Measurements from ENCODE around the gene TMEM266.

Gene TMEM266

DNA sequence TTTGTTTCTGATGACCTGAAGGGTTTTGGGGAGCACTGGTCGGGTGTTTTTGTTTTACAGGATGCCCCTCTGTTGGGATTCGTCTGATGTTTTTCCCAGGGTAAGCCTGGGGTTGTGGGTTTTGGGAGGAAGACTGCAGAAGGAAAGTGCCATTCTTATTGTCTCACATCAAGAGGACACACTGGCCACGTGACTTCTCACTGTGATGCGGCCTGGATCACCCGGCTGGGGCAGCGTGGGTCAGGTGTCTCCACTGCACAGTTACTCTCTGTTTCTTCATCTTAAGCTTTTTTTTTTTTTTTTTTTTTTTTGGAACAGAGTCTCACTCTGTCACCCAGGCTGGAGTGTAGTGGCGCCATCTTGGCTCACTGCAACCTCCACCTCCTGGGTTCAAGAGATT, 120.5 kb downstream of the TMEM266 start:
- FAIRE-seq (no peak), DNase-seq (ENCODE audit: low spot score) (no peak)

DNA sequence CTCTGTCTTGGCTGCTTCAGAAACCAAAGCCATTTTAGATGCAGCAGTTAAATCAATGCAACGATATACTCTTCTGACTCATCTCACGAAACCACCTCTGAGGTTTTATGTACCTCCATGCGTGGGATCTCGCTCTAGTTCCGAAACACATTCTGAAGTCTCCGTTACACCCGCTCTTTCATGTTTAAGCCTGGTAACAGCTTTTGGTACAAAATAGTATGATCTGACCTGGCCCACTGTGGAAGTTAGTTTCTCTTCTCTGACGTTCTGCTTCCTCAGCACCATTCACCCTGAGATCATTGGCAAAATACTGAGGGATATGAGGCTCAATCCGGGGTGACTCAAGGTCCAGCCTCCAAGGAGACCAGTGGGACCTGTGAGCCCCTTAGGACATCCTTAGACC, 121.9 kb downstream of the TMEM266 start:
- no peak for FAIRE-seq
- DNase-seq (ENCODE audit: low spot score): no peak

GRCh38 chr15:76183930-76184649, 124.3 kb downstream of the TMEM266 start:
- no peak for DNase-seq (ENCODE audit: low spot score)
- no peak for FAIRE-seq

DNA sequence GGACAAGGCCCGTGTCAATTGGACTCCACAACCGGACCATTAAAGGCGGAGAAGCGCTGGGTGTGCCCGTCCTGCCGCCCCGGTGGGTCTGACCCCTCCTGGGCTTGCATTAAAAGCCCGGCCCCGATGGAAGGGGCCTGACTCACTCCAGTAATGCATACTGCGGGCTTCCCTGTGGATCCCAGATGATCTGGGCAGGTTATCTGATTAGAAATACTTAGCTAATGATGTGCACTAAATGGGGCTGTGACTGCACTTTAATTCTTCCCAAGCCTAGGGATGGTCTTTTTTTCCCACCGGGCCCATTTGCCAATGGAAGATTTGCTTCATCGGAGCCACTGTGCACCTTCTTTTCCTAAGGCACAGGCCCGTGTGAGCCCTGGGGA, 124.9 kb downstream of the TMEM266 start:
- no peak for FAIRE-seq

DNA sequence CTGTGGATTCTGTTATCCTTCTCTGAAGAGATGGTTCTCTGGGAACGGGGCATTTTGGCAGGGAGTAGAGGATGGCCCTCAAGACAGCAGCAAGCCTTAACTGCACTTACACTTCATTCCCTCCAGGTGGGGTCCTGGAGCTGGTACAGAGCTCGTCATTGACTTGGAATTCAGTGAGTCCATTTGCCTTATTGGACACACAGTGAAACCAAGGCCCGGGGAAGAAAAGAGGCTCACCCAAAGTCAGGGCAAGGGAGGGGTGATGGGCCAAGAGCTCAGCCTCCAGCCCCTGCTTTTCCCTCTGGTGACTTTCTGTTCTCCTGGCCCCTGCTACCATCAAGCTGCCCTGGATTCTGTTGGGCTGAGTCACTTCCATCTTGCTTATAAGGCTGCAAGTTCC, 125.9 kb downstream of the TMEM266 start:
- DNase-seq (ENCODE audit: low spot score): peak; percentile 82
- no peak for FAIRE-seq

More for the DNA sequence above, 124.9 kb downstream of the TMEM266 start:
- DNase-seq (ENCODE audit: low spot score): no peak

DNA sequence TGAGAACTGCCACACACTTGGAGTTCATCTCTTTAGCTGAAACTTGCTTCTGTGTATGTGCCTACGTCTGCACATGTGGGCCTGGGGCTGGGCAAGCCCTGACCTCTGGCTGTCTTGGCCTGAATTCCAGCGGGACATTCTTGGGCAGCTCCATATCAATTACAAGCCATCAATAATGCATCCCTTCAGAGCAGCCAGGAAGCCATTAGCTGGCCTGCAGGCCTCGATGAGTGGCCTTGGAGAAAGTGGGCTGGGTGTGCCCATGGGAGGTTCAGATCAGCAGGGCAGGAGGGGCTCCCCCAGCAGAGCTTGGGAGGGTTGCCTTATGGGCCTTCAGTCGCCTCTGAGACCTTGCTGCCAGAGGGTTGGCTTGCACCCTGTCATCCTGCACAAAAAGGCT, 127.4 kb downstream of the TMEM266 start:
- DNase-seq (ENCODE audit: low spot score): no peak
- no peak for FAIRE-seq

GRCh38 chr15:76189106-76189505, 129.3 kb downstream of the TMEM266 start:
- DNase-seq (ENCODE audit: low spot score): no peak
- FAIRE-seq: no peak

DNA sequence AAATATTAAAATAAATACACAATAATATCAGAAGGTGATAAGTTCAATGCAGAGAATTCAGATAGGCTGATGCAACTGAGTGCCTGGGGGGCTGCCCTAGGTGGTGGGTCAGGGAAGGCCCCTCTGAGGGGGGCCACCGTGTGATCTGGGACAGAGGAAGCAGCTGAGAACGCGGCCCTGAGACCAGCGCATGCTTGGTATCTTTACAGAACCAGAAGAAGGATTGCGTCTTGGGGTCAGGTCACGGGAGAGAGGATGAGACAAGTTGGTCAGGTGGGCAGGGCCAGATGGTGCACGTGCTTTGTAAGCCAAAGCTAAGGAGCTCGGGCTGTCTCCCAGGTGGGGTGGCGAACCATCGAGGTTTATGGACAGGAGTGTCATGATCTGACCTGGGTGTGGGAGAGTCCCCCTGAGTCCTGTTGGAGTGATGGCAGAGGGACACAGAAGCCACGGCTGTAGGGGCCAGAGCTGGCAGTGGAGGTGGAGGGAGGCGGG, 130.3 kb downstream of the TMEM266 start:
- FAIRE-seq: no peak
- DNase-seq (ENCODE audit: low spot score): no peak

- peak; percentile 92 for DNase-seq (ENCODE audit: low spot score)
- FAIRE-seq: peak; percentile 9
Measured at GRCh38 chr15:76190751-76191538, 131.2 kb downstream of the TMEM266 start.

GRCh38 chr15:76191539-76192244, 131.9 kb downstream of the TMEM266 start:
- FAIRE-seq: no peak

DNA sequence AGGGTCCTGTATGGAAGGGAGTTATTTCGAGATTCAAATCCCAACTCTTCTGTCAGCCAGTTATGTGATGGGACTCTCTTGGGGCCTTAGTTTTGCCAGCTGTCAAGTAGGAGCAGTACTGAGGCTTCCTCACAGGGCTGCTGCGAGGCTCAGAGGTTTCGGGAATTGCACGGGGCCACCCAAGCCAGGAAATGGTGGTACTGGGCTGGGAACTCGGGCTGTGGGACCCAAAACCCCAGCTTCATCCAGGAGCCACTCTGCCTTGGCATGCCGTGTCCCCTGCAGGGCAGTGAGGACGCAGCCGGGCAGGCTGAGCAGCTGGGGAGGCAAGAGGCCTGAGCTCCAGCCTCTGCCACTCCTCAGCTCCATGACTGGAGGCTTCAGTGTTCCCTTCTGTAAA, 132.9 kb downstream of the TMEM266 start:
- DNase-seq (ENCODE audit: low spot score) (no peak), FAIRE-seq (no peak)

More at GRCh38 chr15:76191539-76192244, 131.9 kb downstream of the TMEM266 start:
- DNase-seq (ENCODE audit: low spot score): no peak

GRCh38 chr15:76193934-76194333, 134.1 kb downstream of the TMEM266 start:
- DNase-seq (ENCODE audit: low spot score): no peak
- FAIRE-seq: no peak

DNA sequence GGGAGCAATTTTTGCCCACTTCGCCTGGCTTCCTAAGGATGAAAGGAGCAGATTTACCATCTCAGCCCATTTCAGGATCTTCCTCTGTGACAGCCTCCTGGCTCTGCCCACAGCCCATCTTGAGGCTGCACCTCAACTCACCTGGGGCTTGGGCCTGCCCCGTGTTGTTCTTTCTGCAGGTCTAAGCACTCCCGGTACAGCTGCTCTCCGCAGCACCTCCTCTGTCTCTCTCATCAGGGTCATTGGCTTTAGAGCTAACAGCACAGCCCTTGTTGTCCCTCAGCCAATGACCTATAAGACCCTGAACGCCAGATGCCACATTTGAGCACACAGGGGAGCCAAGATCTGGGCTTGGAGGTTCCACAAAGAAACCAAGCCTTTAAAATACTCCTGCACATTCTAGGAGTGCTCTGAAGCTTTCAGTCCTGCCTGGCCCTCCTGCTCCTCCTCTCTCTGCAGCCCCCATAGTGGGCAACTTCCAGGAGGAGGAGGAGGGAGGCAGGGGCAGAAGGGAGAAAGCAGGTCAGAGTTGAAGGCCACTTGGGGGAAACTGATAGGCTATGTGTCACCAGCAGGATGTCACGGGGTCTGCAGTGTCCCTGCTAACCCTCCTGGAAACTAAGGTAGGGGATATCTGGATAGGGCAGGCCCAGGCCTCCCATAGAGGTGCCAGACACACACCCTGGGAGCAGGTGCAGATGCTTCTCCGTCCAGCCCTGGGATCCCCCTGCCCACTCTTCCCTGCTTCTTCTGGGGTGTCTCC, 135.9 kb downstream of the TMEM266 start:
- no peak for DNase-seq (ENCODE audit: low spot score)
- no peak for FAIRE-seq

DNA sequence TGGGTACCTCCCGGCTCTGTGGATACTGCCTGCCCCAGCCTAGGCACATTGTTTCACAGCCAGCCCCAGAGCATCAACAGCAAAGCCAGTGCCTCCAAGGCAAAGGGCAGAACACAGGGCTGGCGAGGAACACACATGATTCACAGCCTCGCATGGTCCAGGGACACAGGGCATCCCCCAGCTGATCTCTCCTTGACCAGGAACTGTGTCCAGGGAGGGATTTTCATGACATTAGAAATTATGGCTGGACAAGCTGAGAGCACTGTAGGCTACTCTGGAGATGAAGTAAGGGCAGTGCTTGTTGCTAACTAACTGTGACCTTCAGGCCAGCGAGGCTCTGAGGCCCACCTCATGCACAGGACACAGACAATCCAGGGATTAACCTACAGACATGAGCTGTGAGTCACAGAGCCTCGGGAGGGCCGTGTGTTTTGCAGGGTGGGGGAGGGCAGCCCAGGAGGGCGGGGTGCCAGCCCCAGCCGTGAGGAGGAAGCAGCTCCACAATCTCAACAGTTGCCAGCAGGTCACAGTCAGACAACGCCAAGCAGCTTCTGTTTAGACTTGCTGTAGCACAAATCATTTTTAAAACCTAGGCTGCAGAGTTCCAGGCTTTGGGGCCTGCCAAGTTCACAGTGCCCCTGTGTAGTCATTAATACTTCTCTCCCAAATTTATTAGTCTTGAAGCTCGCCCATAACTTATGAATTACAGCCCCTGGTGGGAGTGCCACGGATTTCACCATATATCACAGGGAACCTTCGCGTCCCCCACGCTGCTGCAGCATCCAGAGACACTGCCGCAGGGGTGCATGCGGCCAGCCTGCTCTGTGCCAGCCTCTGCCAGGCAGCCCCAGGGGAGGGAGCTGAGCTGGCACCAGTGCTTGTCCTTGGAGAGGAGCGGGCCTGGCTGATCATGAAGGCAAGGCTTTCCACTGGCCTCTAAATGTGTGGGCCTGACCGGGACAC, 136.8 kb downstream of the TMEM266 start:
- FAIRE-seq: peak; percentile 89
- DNase-seq (ENCODE audit: low spot score): peak; percentile 92

- FAIRE-seq: no peak
- DNase-seq (ENCODE audit: low spot score): no peak
Measured at GRCh38 chr15:76197703-76198455, 138.1 kb downstream of the TMEM266 start.

DNA sequence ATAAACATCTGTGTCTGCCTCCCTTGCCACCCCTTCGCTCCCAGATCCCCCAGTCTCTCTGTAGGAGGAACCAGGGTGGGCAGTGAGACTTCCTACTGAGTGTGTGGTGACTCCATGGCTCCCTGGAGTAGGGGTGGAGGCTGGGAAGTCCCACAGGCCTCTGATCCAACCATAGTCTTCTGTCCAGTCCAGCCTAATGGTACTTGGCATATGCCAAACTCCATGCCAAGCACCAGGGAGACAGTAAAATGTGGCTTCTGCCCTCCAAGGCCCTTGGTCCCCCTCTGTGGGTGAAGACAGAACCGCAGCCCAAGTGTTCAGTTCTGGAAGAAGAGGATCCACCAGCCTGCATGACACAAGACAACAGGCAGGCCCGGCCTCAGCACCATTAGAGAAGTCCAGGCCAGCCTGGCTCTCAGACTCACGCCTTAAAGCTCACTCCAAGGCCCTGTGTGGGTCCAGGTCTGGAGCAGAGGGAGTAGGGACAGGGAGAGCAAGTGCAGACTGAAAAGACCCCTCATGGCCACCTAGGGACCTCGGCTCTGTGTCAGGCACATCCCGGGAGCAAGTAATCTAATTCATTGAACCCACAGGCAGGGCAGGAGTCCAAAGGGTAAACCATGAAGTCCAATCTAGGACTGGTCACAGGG, 138.8 kb downstream of the TMEM266 start:
- peak; percentile 50 for FAIRE-seq
- DNase-seq (ENCODE audit: low spot score): no peak

DNA sequence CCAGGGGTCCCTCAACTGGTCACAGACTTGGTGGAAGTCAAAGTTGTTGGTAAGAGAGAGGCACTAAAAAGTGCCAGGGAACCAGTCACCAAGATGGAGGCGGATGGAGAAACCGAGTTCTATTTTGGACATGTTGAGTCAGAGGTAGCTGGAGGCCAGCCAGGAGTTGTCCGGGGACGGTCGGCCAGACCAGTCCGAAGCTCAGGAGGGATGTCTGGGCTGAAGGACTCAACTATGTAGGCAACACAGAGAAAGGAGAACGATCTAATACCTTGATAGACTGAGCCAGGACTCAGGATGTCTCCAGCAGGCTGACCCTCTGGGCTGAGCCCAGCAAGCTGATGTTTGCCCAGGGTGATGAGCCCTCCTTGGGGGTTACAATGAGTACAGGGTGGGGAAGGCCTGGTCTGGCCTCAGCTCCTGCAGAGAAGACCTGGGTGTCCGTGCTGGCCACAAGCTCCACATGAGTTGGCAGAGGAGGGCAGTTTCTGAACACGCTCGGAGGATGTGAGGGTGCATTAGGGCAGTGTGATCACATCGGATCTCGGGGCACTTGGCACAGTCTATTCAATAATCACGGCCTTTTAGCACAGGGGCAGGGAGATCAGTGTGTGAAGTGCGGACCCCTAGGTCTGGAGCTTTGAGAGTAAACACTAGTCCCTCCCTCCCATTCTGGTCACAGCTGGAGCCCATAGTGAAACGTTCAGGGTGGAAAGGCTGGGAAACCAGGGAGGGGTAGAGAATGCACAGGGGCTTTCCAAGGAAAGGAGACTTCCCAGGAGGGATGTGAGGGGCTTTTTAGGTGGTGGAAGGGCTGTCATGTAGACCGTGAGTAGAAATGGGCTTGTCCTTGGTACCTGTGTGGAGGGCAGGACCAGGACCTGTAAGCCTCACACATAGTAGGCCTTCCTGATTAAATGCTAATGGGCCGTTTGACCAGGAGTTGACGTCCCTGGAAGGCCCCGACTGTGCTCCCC, 139.6 kb downstream of the TMEM266 start:
- no peak for FAIRE-seq
- DNase-seq (ENCODE audit: low spot score): peak; percentile 52

GRCh38 chr15:76200083-76200465, 140.3 kb downstream of the TMEM266 start:
- DNase-seq (ENCODE audit: low spot score) (no peak), FAIRE-seq (no peak)
